DMS53 treated with DMSO at 0.1 percent for 48 hours (cell line): ENCODE measurements around the gene MYL5.
"Not testable (repeated sequence)": the region's sequence is repeated elsewhere in the genome, so short reads cannot be mapped to it uniquely, and the experiment has no call there.

ENCODE experiments used
- DNase-seq: peaks from one replicate; lab custom pipeline; 2025; ENCODE audit not compliant: unreplicated experiment; lab: John Stamatoyannopoulos, UW

The MYL5 gene

DNA sequence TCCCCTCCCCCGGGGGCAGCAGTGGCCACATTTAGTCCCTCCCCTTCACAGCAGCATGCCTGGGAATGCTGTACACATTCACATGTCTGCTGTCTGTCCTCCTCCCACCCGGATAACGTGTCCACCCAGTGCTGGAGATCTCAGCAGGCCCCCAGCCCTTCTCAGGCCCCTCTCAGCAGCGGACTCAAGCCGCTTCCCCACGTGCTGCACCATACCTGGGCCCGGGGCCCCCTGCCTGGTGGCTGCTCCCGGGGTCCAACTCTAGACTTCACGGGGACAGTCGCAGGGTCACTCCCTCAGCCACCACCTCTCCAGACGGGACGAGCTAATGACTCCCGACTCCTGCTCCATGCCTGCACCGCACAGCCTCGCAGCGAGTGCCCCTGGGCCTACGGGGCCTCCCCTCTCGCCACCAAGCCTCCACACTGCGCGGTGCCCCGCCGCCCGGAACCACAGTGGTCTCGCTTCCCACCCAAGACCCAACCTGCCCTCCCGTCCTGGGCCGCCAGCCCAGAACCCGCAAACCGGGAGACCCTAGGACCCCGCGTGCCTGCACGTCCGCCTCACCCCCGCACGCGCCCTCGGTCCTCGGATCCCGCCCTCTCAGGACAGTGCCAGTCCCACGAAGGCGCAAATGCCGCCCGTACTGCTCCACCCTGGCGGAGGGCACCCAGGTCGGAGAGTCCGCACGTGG lies 30.0 kb downstream of the MYL5 start:
- DNase-seq = no peak

DNA sequence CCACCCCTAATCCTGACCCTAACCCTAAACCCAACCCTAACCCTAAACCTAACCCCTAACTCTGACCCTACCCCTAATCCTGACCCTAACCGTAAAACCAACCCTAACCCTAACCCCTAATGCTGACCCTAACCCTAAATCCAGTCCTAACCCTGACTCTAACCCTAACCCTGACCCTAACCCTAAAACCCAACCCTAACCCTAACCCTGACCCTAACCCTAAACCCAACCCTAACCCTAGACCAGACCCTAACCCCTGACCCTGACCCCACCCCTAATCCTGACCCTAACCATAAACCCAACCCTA lies 30.6 kb downstream of the MYL5 start:
- DNase-seq = no peak

DNA sequence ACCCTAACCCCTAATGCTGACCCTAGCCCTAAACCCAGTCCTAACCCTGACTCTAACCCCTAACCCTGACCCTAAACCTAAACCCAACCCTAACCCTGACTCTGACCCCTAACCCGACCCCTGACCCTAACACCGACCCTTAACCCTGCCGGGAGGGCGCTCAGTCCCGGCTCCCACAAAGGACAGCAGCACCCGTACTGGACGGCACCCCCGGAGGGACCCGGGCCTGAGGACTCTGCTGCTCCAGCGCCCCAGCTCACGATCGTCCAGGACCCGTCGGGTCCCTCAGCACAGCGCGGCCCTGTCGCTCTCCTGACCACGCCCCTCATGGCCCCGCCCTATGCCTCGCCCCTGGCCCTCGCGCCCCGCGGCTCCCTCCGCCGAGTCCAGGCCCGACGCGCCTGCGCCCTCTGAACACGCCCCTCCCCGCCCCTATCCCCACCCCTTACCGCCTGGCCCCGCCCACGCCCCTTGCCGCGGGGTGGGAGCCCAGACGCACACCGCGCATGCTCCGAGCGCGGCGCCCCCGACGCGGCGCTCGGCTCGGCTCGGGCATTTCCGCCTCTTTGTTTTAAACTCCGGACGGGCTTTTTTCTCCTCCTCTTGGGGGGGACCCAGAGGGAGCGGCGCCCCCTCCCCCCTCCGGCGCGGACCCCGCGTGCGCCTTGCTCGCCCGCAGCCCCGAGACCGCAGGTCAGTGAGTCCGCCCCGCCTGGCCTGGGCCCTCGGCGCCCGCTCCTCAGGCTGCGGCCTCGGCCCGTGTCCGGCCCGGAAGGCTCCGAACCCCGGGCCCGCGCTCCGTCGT lies 31.1 kb downstream of the MYL5 start, which contains the start of gene PCGF3:
TSS of gene PCGF3 (plus strand) at position 555 of the 805 bp plus-strand sequence. CDS start 27,849 bp downstream, outside the sequence.
- peak; percentile 85 for DNase-seq

DNA sequence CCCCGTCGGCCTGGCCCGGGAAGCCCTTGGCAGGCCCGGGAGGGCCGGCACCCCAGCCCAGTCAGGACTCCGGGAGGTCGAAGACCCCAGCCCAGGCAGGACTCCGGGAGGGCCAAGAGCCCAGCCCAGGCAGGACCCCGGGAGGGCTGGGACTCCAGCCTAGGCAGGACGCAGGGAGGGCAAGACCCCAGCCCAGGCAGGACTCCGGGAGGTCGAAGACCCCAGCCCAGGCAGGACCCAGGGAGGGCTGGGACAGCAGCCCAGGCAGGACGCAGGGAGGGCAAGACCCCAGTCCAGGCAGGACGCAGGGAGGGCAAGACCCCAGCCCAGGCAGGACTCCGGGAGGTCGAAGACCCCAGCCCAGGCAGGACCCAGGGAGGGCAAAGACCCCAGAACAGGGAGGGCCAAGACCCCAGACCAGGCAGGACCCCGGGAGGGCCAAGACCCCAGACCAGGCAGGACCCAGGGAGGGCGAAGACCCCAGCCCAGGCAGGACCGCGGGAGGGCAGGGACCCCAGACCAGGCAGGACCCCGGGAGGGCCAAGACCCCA lies 31.8 kb downstream of the MYL5 start:
- not testable (repeated sequence) for DNase-seq

DNA sequence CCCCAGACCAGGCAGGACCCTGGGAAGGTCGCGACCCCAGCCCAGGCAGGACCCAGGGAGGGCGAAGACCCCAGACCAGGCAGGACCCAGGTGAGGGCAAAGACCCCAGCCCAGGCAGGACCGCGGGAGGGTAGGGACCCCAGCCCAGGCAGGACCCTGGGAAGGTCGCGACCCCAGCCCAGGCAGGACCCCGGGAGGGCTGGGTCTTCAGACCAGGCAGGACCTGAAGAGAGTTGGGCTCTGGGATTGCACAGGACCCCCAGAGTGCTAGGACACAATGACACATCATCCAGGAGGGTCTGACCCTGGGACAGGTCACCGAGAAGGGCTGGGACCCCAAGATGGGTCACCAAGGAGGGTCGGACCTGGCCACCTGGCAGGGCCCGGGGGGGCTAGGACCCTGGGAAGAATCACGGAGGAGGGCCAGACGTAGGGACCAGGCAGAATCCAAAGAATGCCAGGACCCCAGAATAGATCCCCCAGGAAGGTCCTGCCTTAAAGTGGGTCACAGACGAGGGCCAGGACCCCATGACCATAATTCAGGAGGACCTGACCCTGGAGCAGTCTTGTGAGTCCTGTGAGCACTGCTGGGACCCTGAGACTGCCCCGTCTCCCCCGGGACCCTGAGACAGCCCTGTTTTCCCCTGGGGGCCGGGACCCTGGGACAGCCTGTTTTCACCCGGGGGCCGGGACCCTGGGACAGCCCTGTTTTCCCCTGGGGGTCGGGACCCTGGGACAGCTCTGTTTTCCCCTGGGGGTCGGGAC lies 32.7 kb downstream of the MYL5 start:
- DNase-seq = no peak

DNA sequence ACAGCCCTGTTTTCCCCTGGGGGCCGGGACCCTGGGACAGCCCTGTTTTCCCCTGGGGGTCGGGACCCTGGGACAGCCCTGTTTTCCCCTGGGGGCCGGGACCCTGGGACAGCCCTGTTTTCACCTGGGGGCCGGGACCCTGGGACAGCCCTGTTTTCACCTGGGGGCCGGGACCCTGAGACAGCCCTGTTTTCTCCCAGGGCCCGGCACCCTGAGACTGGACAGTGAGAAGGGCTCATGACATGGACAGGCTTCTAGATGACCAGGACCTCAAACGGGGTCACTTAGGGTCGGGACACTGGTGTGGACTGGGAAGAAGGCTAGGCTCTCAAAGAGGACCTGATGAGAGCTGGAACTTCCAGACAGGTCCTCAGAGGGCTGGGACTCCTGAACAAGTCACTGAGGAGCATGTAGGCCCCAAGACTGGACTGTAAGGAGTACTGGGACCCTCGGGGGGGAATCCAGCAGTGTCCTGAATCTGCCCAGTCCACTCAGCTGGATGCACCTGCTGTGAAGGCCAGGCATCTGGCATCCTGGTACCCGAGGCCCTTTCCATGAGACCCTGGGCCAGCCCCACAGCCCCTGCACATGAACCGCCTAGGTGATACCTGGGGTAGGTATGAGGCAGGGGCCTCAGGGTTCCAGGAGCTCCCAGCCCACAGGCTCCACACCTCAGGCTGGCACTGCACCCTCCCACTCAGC lies 33.7 kb downstream of the MYL5 start:
- DNase-seq = no peak

DNA sequence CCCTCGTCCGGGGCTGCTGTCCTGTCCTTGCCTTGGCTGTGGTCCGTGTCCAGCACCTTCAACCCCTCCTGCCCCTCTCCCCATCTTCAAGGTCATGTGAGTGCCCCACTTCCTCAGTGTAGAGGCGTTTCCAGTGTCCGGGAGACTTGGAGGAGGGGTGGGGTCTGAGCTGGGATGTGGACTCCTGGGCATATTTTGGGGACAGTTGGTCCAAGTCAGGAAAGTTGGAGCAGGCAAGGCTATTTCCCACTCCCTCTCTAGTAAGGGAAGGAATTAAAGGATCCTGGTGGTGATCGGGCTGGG lies 34.2 kb downstream of the MYL5 start:
- DNase-seq = no peak

DNA sequence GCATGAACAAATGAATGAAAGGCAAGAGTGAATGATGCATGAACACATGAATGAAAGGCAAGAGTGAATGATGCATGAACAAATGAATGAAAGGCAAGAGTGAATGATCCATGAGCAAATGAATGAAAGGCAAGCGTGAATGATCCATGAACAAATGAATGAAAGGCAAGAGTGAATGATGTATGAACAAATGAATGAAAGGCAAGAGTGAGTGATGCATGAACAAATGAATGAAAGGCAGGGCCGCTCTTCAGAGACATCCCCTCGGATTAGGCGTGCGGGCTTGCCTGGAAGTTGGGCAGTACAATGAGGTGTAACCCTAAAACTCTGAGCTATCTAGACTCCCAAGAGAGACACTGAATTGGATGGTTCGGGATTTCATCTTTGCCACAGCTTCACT lies 35.0 kb downstream of the MYL5 start:
- DNase-seq = no peak

DNA sequence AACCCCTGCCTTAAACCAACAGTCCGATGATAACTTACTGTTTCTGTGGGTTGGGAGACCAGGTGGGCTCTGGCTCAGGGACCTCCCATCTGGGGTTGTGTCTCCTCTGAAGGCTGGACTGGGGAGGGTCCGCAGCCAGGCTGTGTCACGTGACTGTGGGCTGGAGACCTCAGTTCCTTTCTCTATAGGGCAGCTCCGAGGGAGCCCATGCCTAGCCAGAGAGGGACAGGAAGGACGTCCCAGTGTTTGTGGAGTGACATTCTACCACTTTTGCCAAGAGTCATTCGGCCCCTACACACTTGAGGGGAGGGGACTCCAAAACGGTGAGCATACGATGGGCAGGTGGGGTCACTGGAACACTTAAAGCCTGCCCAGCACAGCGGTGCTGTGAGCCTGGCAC lies 35.8 kb downstream of the MYL5 start:
- DNase-seq = no peak

DNA sequence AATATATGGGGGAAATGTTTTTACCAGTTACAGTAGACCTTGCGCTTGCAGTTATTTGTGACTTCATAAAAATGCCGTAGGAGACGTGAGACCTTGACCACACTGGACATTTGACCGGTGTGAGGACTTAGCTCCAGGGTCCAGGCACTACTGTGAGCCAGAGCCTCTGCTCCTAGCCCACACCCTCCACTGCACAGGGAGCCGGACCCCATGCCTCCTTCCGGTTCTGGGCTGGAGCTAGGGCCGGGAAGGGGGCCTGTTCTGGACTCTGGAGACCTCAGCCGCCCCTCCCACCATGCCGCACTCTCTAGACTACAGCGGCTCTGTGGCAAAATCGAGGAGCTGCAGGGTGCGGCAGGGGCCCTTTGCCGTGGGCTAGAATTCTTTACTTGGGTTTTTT lies 36.6 kb downstream of the MYL5 start:
- DNase-seq = no peak

DNA sequence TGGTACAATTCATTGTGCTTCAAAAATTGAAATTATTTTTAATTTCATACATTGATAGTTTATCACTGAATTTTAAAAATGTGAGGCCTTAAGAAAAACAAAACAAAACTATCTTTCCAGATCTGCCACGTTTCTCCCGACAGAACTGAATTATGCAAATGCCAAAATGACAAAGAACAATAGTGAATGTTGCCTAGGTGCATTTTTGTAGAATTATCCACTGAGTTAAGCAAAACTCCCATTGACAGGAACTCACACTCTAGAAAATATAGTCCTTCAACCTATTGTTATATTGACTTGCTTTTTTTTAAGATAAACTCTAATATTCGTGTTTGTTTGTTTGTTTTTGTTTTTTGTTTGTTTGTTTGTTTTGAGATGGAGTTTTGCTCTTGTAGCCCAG lies 37.8 kb downstream of the MYL5 start:
- no peak for DNase-seq

DNA sequence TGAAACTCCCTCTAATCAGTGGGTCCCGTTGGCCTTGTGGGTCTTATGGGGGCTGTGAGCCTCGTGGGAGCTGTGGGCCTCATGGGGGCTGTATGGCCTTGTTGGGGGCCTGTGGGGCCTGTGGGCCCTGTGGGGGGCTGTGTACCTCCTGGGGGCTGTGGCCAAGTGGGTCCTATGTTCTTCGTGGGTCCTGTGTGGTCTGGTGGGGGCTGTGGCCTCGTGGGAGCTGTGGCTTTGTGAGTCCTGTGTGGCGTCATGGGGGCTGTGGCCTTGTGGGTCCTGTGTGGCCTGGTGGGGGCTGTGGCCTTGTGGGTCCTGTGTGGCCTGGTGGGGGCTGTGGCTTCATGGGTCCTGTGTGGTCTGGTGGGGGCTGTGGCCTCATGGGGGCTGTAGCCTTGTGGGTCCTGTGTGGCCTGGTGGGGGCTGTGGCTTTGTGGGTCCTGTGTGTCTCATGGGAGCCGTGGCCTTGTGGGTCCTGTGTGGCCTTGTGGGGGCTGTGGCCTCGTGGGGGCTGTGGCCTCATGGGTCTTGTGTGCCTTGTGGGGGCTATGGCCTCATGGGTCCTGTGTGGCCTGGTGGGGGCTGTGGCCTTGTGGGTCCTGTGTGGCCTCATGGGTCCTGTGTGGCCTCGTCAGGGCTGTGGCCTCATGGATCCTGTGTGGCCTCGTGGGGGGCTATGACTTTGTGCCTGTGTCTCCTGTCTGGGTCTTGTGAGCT lies 38.7 kb downstream of the MYL5 start:
- no peak for DNase-seq

DNA sequence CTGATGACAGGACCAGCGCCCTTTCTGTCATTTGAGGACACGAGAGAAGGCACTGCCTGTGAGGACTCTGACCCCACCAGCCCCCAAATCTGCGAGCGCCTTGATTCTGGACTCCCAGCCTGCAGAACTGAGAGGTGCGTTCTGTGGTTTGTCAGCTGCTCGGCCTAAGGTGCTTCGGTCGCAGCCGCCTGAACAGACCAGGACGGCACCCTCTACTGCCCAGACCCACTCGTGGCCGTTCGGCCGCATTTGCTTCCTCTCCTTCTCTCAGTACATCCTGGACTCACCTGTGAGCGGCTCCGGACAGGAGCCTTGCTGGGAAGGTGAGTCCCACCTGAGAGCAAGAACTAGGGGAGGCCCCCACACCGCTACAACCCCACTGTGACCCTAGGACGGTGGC lies 39.7 kb downstream of the MYL5 start:
- DNase-seq = no peak

DNA sequence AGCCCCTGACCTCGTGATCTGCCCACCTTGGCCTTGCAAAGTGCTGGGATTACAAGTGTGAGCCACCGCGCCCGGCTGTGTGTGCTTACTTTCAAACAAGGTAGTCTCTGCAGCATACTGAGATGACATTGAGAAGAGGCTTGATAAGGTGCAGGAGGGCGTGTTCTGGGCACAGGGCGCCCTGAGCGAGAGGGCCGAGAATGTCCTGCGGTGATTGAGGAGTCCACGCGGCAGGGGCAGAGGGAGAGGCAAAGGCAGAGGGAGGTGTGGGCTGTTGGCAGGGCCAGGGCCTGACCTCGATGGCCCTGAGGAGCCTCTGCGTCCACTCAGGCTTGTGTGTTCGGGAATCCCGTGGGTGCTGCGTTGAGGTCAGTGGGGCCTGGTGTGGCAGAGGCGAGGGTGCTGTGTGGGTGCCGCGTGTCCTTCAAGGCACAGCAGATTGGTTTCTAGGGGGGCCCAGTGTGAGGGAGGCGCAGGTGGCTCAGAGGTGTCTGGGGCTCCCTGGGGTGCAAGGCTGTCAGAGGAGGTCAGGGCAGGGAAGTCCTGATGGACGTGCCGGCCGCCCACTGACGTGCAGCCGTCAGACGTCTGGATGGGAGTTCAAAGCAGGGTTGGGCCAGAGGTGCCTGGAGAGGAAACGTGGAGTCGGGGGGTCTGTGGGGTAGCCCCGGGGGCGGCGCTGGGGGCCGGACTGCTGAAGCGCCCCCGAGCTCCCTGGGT lies 43.4 kb downstream of the MYL5 start:
- DNase-seq = no peak

DNA sequence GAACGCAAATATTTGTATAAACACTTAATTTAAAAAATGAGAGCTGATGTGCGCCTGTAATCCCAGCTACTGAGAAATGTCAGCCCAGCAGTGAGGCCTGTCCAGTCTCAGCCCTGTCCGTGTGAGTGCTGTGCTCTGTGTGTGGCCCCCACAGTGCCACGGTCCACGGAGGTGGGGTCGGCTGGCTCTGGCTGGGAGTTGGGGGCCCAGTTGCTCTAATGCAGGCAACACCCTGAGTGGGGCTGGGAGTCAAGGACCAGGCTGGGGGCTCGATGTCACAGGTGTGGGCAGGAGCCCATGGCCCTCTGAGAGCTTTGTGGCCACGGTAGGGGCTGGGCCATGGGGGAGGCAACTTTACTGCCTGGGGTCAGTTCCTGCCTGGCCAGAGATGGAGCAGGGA lies 44.1 kb downstream of the MYL5 start:
- no peak for DNase-seq

DNA sequence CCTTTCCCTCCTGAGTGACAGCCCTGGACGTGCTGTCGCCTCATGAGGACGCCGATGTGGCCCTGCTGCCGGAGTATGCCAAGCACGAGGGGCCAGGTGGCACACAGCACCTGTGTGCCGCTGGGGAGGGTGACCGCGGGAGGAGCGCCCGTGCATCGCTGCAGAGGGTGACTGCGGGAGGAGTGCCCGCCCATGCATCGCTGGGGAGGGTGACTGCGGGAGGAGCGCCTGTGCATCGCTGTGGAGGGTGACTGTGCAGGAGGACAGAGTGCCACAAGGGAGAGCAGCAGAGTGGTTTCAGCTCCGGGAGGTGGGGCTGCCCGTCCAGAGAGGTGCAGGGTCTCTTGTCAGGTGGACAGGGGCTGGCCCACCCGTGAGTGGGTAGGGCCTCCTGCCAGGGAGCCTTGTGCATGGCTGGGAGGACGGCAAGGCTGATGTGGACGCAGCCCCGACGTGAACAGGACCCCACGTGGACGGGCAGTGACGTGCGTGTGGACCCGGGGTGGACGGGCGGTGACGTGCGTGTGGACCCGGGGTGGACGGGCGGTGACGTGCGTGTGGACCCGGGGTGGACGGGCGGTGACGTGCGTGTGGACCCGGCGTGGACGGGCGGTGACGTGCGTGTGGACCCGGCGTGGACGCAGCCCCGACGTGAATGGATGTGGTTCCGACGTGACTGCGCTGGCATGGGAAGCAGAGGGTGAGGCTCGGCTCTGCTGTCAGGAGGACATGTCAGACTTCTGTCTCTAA lies 45.9 kb downstream of the MYL5 start:
- no peak for DNase-seq

DNA sequence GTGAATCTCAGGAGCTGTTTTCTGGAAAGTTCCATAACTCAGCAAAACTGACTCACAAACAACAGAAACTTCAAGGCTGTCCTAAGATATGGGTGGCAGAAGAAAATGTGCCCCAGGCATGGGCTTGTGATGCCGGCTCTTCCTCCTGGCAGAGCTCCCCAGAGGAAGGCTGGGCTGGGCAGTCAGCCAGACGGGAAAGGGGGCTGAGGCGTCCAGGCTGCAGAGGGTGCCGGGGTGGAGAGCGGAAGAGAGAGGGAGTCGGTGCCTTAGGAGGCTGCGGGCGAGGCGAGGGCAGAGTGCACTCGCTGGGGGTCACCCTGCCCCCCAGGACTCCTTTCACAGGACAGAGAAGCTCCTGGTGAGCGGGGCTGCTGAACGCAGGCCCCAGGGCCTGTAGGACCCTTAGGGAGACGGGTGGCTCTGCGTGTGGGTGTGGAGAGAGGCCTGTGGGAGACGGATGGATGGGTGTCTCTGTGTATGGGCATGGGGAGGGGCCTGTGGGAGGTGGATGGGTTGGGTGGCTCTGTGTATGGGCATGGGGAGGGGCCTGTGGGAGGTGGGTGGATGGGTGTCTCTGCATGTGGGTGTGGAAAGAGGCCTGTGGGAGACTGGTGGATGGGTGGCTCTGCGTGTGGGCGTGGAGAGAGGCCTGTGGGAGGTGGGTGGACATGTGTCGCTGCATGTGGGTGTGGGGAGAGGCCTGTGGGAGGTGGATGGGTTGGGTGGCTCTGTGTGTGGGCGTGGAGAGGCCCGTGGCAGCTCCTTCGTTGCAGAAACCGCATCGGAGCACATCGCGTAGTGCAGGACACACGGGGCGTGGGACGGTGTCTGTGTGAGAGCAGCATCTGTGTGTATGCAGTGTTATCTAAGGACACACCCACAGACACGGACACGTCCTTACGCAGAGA lies 47.2 kb downstream of the MYL5 start:
- DNase-seq = no peak

DNA sequence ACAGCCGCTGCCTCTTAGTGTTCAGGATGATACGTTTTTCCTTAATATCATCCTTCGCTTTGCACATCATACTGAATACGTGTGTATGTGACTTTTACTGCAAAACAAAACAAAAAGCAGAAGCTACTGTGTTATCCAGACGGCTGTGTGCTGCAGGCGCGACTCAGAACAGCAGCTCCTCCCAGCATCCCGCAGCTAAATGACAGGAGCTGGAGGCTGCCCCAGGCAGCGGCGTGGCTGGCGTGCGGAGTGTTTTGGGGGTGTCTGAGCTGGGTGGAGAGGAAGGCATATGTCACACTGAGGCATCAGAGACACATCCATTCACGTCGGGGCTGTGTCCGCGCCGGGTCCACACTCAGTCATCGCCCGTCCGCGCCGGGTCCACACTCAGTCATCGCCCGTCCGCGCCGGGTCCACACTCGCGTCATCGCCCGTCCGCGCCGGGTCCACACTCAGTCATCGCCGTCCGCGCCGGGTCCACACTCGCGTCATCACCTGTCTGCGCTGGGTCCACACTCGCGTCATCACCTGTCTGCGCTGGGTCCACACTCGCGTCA lies 47.9 kb downstream of the MYL5 start:
- no peak for DNase-seq
